ENCODE measurements around the gene SIRPB1.
"Not testable (repeated sequence)": the region's sequence is repeated elsewhere in the genome, so short reads cannot be mapped to it uniquely, and the experiment has no call there.

The SIRPB1 gene

DNA sequence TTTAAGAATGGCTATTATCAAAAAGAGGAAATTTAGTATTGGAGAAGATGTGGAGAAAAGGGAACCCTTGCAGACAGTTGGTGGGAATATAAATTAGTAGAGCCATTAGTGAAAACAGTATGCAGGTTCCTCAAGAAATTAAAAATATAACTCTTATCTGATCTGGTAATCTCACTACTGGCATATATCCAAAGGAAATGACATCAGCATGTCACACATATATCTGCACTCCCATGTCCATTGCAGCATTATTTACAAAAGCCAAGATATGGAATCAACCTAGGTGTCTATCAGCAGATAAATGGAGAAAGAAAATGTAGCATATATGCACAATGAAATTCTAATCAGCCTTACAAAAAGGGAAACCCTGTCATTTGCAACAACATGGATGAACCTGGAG lies 35.2 kb upstream of the SIRPB1 start:
- Histone ChIP-seq H3K9ac (ENCODE audit: low read depth, low read length) (no peak overlapping the region), H3K27ac (ENCODE audit: low read length) (no peak overlapping the region), H3K4me1 (ENCODE audit: insufficient read depth, low read length) (no peaks in the 10 kb centered on the region), H3K4me3 (ENCODE audit: low read length) (no peak overlapping the region), H3K27me3 (ENCODE audit: insufficient read depth, low read length) (no peaks in the 10 kb centered on the region), H3K36me3 (ENCODE audit: insufficient read depth, low read depth, low read length) (no peaks in the 10 kb centered on the region), H3K9me3 (ENCODE audit: insufficient read depth, low read depth, low read length) (no peaks in the 10 kb centered on the region)

DNA sequence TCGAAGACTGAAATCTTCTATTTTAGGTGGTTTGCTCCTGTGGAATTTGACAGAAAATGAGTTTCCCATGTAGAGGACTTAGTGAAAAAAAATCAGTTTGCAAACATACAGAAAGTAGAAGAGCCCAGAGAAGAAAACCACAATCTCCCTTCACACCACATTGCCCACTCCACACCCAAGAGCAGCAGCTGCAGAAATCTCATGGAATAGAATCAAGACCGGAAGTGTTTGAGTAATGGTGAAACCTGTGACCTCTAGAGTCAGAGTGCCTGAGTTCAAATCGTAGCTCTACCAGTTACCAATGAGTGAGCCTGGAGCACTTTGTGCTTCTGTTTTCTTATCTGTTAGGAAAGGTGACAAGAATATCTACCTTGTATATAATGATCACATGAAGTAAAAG lies 33.2 kb upstream of the SIRPB1 start:
- no peak overlapping the region for H3K27ac ChIP-seq (ENCODE audit: low read length)
- H3K4me1 ChIP-seq (ENCODE audit: insufficient read depth, low read length): no peaks in the 10 kb centered on the region
- H3K27me3 ChIP-seq (ENCODE audit: insufficient read depth, low read length): no peaks in the 10 kb centered on the region
- H3K36me3 ChIP-seq (ENCODE audit: insufficient read depth, low read depth, low read length): no peaks in the 10 kb centered on the region
- H3K9ac ChIP-seq (ENCODE audit: low read depth, low read length): no peak overlapping the region
- no peak overlapping the region for H3K4me3 ChIP-seq (ENCODE audit: low read length)
- no peaks in the 10 kb centered on the region for H3K9me3 ChIP-seq (ENCODE audit: insufficient read depth, low read depth, low read length)

GRCh38 chr20:1652104-1652503 lies 32.3 kb upstream of the SIRPB1 start:
- no peak overlapping the region for H3K27ac ChIP-seq (ENCODE audit: low read length)
- H3K9me3 ChIP-seq (ENCODE audit: insufficient read depth, low read depth, low read length): no peaks in the 10 kb centered on the region
- no peaks in the 10 kb centered on the region for H3K27me3 ChIP-seq (ENCODE audit: insufficient read depth, low read length)
- H3K9ac ChIP-seq (ENCODE audit: low read depth, low read length): no peak overlapping the region
- H3K4me3 ChIP-seq (ENCODE audit: low read length): no peak overlapping the region
- no peaks in the 10 kb centered on the region for H3K36me3 ChIP-seq (ENCODE audit: insufficient read depth, low read depth, low read length)
- no peaks in the 10 kb centered on the region for H3K4me1 ChIP-seq (ENCODE audit: insufficient read depth, low read length)

GRCh38 chr20:1651268-1652058 lies 31.7 kb upstream of the SIRPB1 start:
- Histone ChIP-seq H3K4me1 (ENCODE audit: insufficient read depth, low read length) (no peaks in the 10 kb centered on the region), H3K9ac (ENCODE audit: low read depth, low read length) (no peak overlapping the region), H3K4me3 (ENCODE audit: low read length) (no peak overlapping the region), H3K27me3 (ENCODE audit: insufficient read depth, low read length) (no peaks in the 10 kb centered on the region), H3K36me3 (ENCODE audit: insufficient read depth, low read depth, low read length) (no peaks in the 10 kb centered on the region), H3K9me3 (ENCODE audit: insufficient read depth, low read depth, low read length) (no peaks in the 10 kb centered on the region), H3K27ac (ENCODE audit: low read length) (no peak overlapping the region)

- Histone ChIP-seq H3K9ac (ENCODE audit: low read depth, low read length) (no peak overlapping the region), H3K36me3 (ENCODE audit: insufficient read depth, low read depth, low read length) (no peaks in the 10 kb centered on the region), H3K4me3 (ENCODE audit: low read length) (no peak overlapping the region), H3K27me3 (ENCODE audit: insufficient read depth, low read length) (no peaks in the 10 kb centered on the region), H3K9me3 (ENCODE audit: insufficient read depth, low read depth, low read length) (no peaks in the 10 kb centered on the region), H3K4me1 (ENCODE audit: insufficient read depth, low read length) (no peaks in the 10 kb centered on the region), H3K27ac (ENCODE audit: low read length) (no peak overlapping the region)
Observed at GRCh38 chr20:1648101-1648500, 28.3 kb upstream of the SIRPB1 start.

DNA sequence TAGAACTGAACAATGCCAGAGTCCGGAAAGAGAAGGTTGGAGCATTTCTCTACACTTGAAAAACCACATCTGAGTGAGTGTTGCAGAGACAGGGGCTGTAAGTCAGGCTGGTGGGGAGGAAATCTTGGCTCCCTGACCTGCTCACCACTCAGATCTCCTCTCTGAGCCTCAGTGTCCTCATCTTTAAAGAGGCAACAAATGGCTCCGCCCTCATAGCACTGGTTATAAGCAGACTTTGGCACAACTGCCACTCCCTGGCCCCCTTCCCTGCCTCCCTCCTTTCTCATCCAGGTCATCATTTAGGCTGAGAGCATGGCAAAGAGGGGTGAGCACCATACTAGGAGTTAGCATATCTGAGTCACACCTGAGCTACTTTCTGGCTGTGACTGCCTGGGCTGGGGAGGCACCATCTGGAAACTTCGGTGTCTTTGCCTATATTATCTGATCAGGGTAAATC lies 27.2 kb upstream of the SIRPB1 start:
- Histone ChIP-seq H3K9me3 (ENCODE audit: insufficient read depth, low read depth, low read length) (no peaks in the 10 kb centered on the region), H3K4me3 (ENCODE audit: low read length) (no peak overlapping the region), H3K36me3 (ENCODE audit: insufficient read depth, low read depth, low read length) (no peaks in the 10 kb centered on the region), H3K4me1 (ENCODE audit: insufficient read depth, low read length) (no peaks in the 10 kb centered on the region), H3K27me3 (ENCODE audit: insufficient read depth, low read length) (no peaks in the 10 kb centered on the region), H3K9ac (ENCODE audit: low read depth, low read length) (no peak overlapping the region), H3K27ac (ENCODE audit: low read length) (no peak overlapping the region)

- H3K36me3 ChIP-seq (ENCODE audit: insufficient read depth, low read depth, low read length): no peaks in the 10 kb centered on the region
- no peak overlapping the region for H3K4me3 ChIP-seq (ENCODE audit: low read length)
- H3K9me3 ChIP-seq (ENCODE audit: insufficient read depth, low read depth, low read length): no peaks in the 10 kb centered on the region
- H3K4me1 ChIP-seq (ENCODE audit: insufficient read depth, low read length): no peaks in the 10 kb centered on the region
- H3K9ac ChIP-seq (ENCODE audit: low read depth, low read length): no peak overlapping the region
- no peak overlapping the region for H3K27ac ChIP-seq (ENCODE audit: low read length)
- H3K27me3 ChIP-seq (ENCODE audit: insufficient read depth, low read length): no peaks in the 10 kb centered on the region
Observed at GRCh38 chr20:1644101-1644962, 24.5 kb upstream of the SIRPB1 start.

DNA sequence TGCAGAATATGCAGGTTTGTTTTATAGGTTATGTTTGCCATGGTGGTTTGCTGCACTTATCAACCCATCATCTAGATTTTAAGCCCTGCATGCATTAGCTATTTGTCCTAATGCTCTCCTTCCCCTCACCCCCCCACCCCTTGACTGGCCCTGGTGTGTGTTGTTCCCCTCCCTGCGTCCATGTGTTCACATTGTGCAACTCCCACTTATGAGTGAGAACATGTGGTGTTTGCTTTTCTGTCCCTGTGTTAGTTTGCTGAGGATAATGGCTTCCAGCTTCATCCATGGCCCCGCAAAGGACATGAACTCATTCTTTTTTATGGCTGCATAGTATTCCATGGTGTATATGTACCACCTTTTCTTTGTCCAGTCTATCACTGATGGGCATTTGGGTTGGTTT lies 18.8 kb upstream of the SIRPB1 start:
- H3K4me3 ChIP-seq (ENCODE audit: low read length); H3K9ac ChIP-seq (ENCODE audit: low read depth, low read length); H3K27me3 ChIP-seq (ENCODE audit: insufficient read depth, low read length); H3K36me3 ChIP-seq (ENCODE audit: insufficient read depth, low read depth, low read length); H3K27ac ChIP-seq (ENCODE audit: low read length); H3K9me3 ChIP-seq (ENCODE audit: insufficient read depth, low read depth, low read length); H3K4me1 ChIP-seq (ENCODE audit: insufficient read depth, low read length): not testable (repeated sequence)

- H3K27ac ChIP-seq (ENCODE audit: low read length): no peak overlapping the region
- H3K9ac ChIP-seq (ENCODE audit: low read depth, low read length): no peak overlapping the region
- H3K4me3 ChIP-seq (ENCODE audit: low read length): no peak overlapping the region
- H3K36me3 ChIP-seq (ENCODE audit: insufficient read depth, low read depth, low read length): no peaks in the 10 kb centered on the region
- no peaks in the 10 kb centered on the region for H3K27me3 ChIP-seq (ENCODE audit: insufficient read depth, low read length)
- H3K4me1 ChIP-seq (ENCODE audit: insufficient read depth, low read length): no peaks in the 10 kb centered on the region; the same call in 1 of the 2 replicates
- no peaks in the 10 kb centered on the region for H3K9me3 ChIP-seq (ENCODE audit: insufficient read depth, low read depth, low read length)
Observed at GRCh38 chr20:1637755-1638154, 17.9 kb upstream of the SIRPB1 start.

GRCh38 chr20:1637226-1637625 lies 17.4 kb upstream of the SIRPB1 start:
- H3K27me3 ChIP-seq (ENCODE audit: insufficient read depth, low read length): no peaks in the 10 kb centered on the region
- no peak overlapping the region for H3K4me3 ChIP-seq (ENCODE audit: low read length)
- no peaks in the 10 kb centered on the region for H3K9me3 ChIP-seq (ENCODE audit: insufficient read depth, low read depth, low read length)
- H3K36me3 ChIP-seq (ENCODE audit: insufficient read depth, low read depth, low read length): no peaks in the 10 kb centered on the region
- H3K9ac ChIP-seq (ENCODE audit: low read depth, low read length): no peak overlapping the region
- H3K27ac ChIP-seq (ENCODE audit: low read length): no peak overlapping the region
- H3K4me1 ChIP-seq (ENCODE audit: insufficient read depth, low read length): no peaks in the 10 kb centered on the region; the same call in 1 of the 2 replicates

DNA sequence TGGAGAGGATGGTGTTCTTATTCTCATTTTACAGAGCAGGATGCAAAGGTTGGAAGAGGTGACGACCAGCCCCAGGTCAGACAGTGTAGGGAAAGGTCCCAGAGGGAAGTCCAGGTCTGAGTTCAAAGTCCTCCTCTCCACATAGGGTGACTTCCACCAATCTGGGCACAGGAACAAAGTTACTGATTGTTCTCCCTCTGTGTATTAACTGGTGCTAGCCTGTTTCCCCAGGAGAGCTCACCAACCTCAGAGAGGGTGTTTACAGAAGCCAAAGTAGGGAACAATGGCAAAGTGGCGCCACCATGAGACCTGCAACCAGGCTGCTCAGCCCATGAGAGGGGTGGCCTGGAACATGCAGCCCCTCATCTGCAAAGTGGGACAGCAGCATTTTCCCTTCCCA lies 16.8 kb upstream of the SIRPB1 start:
- Histone ChIP-seq H3K4me3 (ENCODE audit: low read length) (no peak overlapping the region), H3K9ac (ENCODE audit: low read depth, low read length) (no peak overlapping the region), H3K27ac (ENCODE audit: low read length) (no peak overlapping the region), H3K36me3 (ENCODE audit: insufficient read depth, low read depth, low read length) (no peaks in the 10 kb centered on the region), H3K27me3 (ENCODE audit: insufficient read depth, low read length) (no peaks in the 10 kb centered on the region), H3K4me1 (ENCODE audit: insufficient read depth, low read length) (peaks cover under 1% of the 10 kb centered on the region; the same call in 1 of the 2 replicates), H3K9me3 (ENCODE audit: insufficient read depth, low read depth, low read length) (no peaks in the 10 kb centered on the region)
